SK-N-MC (cell line): ENCODE measurements around the gene TMEM86B.
"Not testable (repeated sequence)": the region's sequence is repeated elsewhere in the genome, so short reads cannot be mapped to it uniquely, and the experiment has no call there.

Experiments used
- DNase-seq: peaks from one replicate; pipeline ENCODE4 v3.0.0-alpha.2; 2011; ENCODE audit warnings: low read depth, low spot score
- H3K27ac ChIP-seq: fragments of 200-600 bp; sonication (generic); 2 replicates; pipeline ENCODE4 v1.5.1; 2016; ENCODE audit warnings: mixed run types
- H3K36me3 ChIP-seq: fragments of 200-600 bp; sonication (generic); 2 replicates; pipeline ENCODE4 v1.6.1; 2017; ENCODE audit warnings: antibody characterized with exemption, low read length, mixed read lengths; ENCODE audit not compliant: insufficient read depth
- H3K4me3 ChIP-seq: fragments of 200-600 bp; sonication (generic); 2 replicates; pipeline ENCODE4 v1.5.1; 2016
- H3K9ac ChIP-seq: fragments of 200-600 bp; sonication (generic); 2 replicates; pipeline ENCODE4 v1.8.0; 2017; ENCODE audit warnings: mixed run types, mixed read lengths; ENCODE audit not compliant: insufficient read length
- H3K9me3 ChIP-seq: fragments of 200-600 bp; sonication (generic); 2 replicates; pipeline ENCODE4 v1.6.1; 2017; ENCODE audit warnings: low read depth, mild to moderate bottlenecking, antibody characterized with exemption, low read length, moderate library complexity, mixed read lengths
- EZH2 ChIP-seq: fragments of 200-600 bp; sonication (generic); IDR thresholded peaks from one replicate; pipeline ENCODE4 v1.6.1; 2017; ENCODE audit warnings: antibody characterized with exemption
- FOXP2 ChIP-seq: optimal IDR thresholded peaks from 2 replicates; pipeline ENCODE3; 2011; ENCODE audit warnings: mild to moderate bottlenecking, moderate library complexity; ENCODE audit not compliant: insufficient read depth; ENCODE audit errors: extremely low read length, control extremely low read depth
- POLR2AphosphoS5 ChIP-seq: IDR thresholded peaks from 2 replicates; pipeline ENCODE4 v1.6.1; 2012; ENCODE audit warnings: mild to moderate bottlenecking, low read depth, low read length, borderline replicate concordance

Gene TMEM86B

DNA sequence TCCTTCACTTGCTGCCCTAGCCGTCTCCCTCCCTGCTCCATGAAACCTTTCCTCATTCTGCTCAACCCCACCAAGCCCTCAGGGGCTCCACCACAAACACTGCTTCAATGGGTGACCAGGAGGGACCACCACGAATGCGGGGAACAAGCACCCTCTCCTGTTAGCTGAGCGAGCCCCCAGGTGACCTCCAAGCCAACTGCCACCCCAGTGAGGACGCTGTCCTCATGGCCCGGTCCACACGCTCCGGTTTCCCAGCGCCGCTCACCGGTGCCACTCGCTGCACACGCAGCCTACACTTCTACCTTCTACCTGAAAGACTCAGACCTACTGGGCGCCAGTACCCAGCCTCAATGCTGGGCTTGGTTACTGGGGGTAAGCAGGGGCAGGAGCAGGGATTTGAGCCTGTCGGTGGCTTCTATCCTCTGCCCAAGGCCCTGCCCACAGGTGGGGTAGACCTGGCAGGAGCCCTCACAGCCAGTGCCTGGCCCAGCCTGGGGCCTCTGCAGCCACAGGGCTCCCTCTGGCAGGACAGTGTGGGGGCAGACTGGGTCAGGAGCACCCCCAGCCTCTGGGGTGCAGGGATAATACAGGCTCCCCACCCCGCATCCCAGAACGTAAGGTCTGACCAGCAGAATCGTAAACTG, 704 bp upstream of the TMEM86B start:
- Histone ChIP-seq H3K36me3 (peaks cover 14% of the 10 kb centered on the region; the same call in 1 of the 2 replicates), H3K4me3 (no peak overlapping the region), H3K9ac (no peak overlapping the region), H3K27ac (no peak overlapping the region), H3K9me3 (no peaks in the 10 kb centered on the region)
- DNase-seq, result no peak
- no peak for TF ChIP-seq FOXP2
- no peak for TF ChIP-seq EZH2
- TF ChIP-seq POLR2AphosphoS5, result no peak

DNA sequence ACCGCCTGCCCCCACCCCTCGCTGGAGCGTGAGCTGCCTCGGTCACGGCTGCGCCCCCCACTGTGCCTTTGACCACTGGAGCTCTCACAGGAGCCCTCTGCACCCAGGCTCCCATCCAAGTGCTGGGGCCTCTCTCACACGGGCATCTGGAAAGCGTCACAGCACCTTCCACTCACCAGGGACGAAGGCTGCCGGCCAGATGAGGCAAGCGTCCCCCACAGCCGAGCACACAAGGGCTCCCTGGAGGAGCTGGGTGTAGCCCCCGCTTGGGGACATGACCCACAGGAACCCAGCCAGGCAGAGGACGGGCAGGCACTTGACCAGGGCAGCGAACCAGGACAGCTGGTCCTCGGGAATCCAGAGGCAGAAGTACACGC, 560 bp downstream of the TMEM86B start:
- Histone ChIP-seq H3K4me3 (no peak overlapping the region), H3K36me3 (peaks cover 12% of the 10 kb centered on the region; the same call in 1 of the 2 replicates), H3K27ac (no peak overlapping the region), H3K9ac (no peak overlapping the region), H3K9me3 (no peaks in the 10 kb centered on the region)
- no peak for DNase-seq
- TF ChIP-seq EZH2 (no peak), POLR2AphosphoS5 (no peak), FOXP2 (no peak)

DNA sequence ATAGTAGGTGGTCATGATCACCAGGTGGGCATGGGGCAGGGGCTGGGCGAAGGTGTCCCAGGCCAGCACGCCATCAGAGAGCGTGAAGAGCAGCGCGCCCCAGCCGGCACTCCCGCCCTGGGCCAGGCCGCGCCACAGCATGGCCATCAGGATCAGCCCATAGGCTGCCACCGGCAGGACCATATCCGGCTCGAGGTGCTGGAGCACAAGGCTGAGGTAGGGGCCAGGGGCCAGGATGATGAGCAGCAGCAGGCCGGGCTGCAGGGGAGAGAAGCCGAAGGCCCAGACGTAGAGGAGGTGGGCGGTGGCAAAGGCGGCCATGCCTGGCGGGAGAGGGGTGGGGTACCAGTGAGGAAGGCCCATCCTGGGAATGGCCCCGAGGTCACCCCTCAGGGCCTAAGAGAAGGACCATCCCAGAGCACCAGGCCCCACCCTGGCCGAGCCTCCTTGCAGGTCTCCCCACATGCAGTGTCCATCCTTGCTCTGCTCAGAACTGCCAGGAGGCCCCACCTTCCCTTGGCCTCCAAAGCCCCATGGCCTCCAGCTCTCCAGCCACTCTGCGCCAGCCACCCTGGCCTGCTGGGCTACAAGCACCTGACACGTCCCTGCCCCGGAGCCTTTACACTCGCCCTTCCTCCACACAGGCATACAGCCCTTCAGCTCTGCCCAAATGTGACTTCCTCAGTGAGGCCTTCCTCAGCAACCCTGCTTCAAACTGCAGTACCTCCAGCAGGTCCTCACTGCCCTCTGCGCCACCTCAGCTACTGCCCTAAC, 1.1 kb downstream of the TMEM86B start:
- peaks cover 12% of the 10 kb centered on the region; the same call in 1 of the 2 replicates for H3K36me3 ChIP-seq

DNA sequence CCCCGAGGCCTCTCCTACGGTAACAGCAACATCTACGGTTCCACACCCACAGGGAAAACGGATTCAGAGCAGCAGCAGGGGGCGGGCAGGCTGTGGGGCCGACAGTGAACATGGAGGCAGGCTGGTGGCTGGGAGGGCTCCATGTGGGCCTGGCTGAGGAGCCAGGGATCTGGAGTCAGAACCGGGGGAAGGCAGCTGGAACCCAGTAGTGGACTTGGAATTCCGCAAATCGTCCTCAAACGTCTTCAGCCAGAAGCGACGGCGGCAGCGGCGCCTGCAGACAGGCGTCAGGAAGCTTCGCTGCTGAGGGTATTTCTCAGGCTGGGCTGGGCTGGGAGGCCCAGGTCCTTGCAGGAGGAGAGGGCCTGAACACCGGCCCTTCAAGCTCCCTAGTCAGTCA, 1.8 kb downstream of the TMEM86B start:
- no peaks in the 10 kb centered on the region for H3K9me3 ChIP-seq
- H3K9ac ChIP-seq, result no peak overlapping the region
- TF ChIP-seq FOXP2, result no peak
- TF ChIP-seq POLR2AphosphoS5, result no peak
- TF ChIP-seq EZH2, result no peak
- H3K27ac ChIP-seq, result no peak overlapping the region
- H3K4me3 ChIP-seq, result no peak overlapping the region
- peaks cover 8% of the 10 kb centered on the region; the same call in 1 of the 2 replicates for H3K36me3 ChIP-seq
- no peak for DNase-seq

More for the DNA sequence above, 1.1 kb downstream of the TMEM86B start:
- no peak for TF ChIP-seq POLR2AphosphoS5
- TF ChIP-seq FOXP2, result no peak
- no peak for TF ChIP-seq EZH2
- H3K9me3 ChIP-seq, result no peaks in the 10 kb centered on the region
- no peak overlapping the region for H3K4me3 ChIP-seq
- DNase-seq, result no peak
- H3K27ac ChIP-seq, result no peak overlapping the region
- no peak overlapping the region for H3K9ac ChIP-seq

DNA sequence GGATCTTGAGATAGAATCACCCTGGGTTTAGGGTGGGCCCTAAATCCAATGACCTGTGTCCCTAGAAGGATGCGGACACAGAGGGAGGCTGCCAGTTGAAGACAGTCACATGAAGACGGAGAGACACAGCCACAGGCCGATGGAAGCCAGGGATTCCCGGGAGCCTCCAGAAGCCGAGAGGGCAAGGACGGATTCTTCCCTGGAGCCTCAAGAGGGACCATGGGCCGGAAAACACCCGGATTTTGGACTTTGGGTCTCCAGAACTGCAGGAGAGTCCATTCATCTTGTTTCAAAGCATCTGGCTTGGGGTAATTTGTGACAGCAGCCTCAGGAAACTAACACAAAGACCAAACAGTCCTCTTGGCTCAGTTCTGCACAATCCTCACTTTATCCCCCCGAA, 2.3 kb downstream of the TMEM86B start:
- Histone ChIP-seq H3K4me3 (no peak overlapping the region), H3K9me3 (no peaks in the 10 kb centered on the region), H3K27ac (no peak overlapping the region), H3K9ac (no peak overlapping the region), H3K36me3 (peaks cover 4% of the 10 kb centered on the region; the same call in 1 of the 2 replicates)
- TF ChIP-seq FOXP2 (no peak), EZH2 (no peak), POLR2AphosphoS5 (no peak)
- no peak for DNase-seq

DNA sequence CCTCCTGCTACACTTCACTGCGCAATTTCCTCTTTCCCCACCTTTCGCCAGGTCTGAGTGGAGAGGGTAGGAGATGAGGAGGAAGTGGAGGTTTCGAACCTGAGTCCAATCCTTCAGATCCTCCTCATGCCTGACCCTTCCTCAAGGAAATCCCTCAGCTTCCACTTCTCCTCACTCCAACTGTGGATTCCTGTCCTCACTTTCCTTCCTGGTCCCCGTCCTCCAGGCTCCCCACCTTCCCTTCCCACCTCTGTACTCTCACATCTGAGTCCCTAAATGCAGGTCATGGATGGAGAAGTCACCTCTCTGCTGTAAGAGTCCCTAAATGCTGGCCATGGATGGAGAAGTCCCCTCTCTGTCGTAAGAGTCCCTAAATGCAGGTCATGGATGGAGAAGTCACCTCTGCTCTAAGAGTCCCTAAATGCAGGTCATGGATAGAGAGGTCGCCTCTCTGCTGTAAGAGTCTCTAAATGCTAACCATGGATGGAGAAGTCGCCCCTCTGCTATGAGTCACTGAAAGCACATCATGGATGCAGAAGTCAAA, 3.1 kb downstream of the TMEM86B start:
- Histone ChIP-seq H3K36me3 (no peaks in the 10 kb centered on the region; the same call in 1 of the 2 replicates), H3K9ac (no peak overlapping the region), H3K9me3 (no peaks in the 10 kb centered on the region), H3K27ac (no peak overlapping the region), H3K4me3 (no peak overlapping the region)
- TF ChIP-seq POLR2AphosphoS5 (no peak), FOXP2 (no peak), EZH2 (no peak)
- DNase-seq, result no peak

DNA sequence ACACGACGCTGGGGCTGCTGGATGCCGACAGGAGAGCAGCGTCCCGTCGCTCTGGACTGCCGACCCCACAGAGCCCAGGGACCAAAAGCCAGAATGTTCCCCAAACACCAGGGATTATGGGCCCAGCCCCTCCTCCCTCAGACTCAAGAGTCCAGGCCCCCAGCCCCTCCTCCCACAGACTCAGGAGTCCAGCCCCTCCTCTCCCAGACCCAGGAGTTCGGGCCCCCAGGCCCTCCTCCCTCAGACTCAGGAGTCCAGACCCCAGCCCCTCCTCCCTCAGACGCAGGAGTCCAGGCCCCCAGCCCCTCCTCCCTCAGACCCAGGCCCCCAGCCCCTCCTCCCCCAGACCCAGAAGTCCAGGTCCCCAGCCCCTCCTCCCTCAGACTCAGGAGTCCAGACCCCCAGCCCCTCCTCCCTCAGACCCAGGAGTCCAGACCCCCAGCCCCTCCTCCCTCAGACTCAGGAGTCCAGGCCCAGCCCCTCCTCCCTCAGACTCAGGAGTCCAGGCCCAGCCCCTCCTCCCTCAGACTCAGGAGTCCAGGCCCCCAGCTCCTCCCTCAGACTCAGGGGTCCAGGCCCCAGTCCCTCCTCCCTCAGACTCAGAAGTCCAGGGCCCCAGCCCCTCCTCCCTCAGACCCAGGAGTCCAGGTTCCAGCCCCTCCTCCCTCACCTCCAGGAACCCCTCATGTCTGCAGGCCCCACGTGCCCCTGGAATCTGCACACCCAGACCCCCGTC, 3.7 kb downstream of the TMEM86B start:
- H3K9ac ChIP-seq, DNase-seq, H3K9me3 ChIP-seq, H3K27ac ChIP-seq, H3K4me3 ChIP-seq, H3K36me3 ChIP-seq: not testable (repeated sequence)

DNA sequence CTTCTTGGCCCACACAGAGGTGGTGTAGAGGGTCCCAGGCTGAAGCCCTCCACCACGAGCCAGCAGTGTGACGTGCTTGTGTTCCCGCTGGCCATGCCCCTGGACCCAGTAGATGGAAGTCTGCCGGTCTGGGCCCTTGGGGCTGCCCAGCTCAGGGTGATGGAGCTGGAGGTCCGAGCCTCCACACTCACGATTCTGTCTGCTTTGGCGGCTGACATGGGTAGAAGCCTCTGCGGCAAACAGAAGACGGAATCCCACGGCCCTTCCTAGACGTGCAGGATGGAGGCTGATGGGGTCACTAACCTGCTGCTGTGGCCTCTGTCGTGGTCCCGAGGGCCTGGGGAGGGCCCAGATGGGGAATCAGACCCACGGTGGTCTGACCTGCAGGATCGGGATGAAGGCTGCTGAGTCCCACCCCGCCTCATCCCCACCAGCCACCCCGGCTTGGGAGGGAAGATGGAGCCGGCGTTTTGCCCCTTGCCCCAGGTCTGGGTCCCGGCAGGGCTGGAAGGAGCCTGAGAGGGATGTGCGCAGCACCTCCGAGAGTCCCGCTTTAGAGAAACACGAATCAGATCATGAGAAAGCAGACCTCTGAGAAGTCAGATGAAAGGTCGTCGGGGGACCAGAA, 4.4 kb downstream of the TMEM86B start:
- Histone ChIP-seq H3K27ac (no peak overlapping the region), H3K9ac (no peak overlapping the region), H3K9me3 (no peaks in the 10 kb centered on the region), H3K4me3 (no peak overlapping the region), H3K36me3 (no peaks in the 10 kb centered on the region; the same call in 1 of the 2 replicates)
- no peak; the same call in 1 of the 2 replicates for TF ChIP-seq POLR2AphosphoS5
- TF ChIP-seq EZH2, result no peak
- TF ChIP-seq FOXP2, result no peak
- no peak for DNase-seq
